Measurements from ENCODE around the gene VAC14.

Gene VAC14

GRCh38 chr16:70728150-70728549, 72.8 kb downstream of the VAC14 start:
- Histone ChIP-seq H3K36me3 (ENCODE audit: control insufficient read depth, insufficient read depth, low read length, severe bottlenecking) (peaks cover 9% of the 10 kb centered on the region), H3K4me3 (ENCODE audit: low read length) (no peak overlapping the region), H3K27me3 (replicated peaks; ENCODE audit: control insufficient read depth, insufficient read depth, low read length) (no peaks in the 10 kb centered on the region), H3K9ac (ENCODE audit: low read length) (no peak overlapping the region), H3K9me3 (ENCODE audit: control insufficient read depth, low read length) (no peaks in the 10 kb centered on the region), H3K4me1 (ENCODE audit: control insufficient read depth, insufficient read depth, low read length) (peaks cover 22% of the 10 kb centered on the region)
- no peak for DNase-seq (ENCODE audit: low read depth)

GRCh38 chr16:70726892-70727361, 74.0 kb downstream of the VAC14 start:
- Histone ChIP-seq H3K9ac (ENCODE audit: low read length) (peak overlapping the region; percentile 72), H3K27me3 (replicated peaks; ENCODE audit: control insufficient read depth, insufficient read depth, low read length) (no peaks in the 10 kb centered on the region), H3K9me3 (ENCODE audit: control insufficient read depth, low read length) (no peaks in the 10 kb centered on the region), H3K4me1 (ENCODE audit: control insufficient read depth, insufficient read depth, low read length) (peaks cover 22% of the 10 kb centered on the region), H3K36me3 (ENCODE audit: control insufficient read depth, insufficient read depth, low read length, severe bottlenecking) (peaks cover 9% of the 10 kb centered on the region), H3K4me3 (ENCODE audit: low read length) (no peak overlapping the region)
- no peak for DNase-seq (ENCODE audit: low read depth)

- H3K4me3 ChIP-seq (ENCODE audit: low read length): peak overlapping the region; percentile 3
- H3K27me3 ChIP-seq (replicated peaks; ENCODE audit: control insufficient read depth, insufficient read depth, low read length): no peaks in the 10 kb centered on the region
- peaks cover 22% of the 10 kb centered on the region for H3K4me1 ChIP-seq (ENCODE audit: control insufficient read depth, insufficient read depth, low read length)
- no peaks in the 10 kb centered on the region for H3K9me3 ChIP-seq (ENCODE audit: control insufficient read depth, low read length)
- H3K9ac ChIP-seq (ENCODE audit: low read length): peak overlapping the region; percentile 72
- DNase-seq (ENCODE audit: low read depth): no peak
- peaks cover 7% of the 10 kb centered on the region for H3K36me3 ChIP-seq (ENCODE audit: control insufficient read depth, insufficient read depth, low read length, severe bottlenecking)
Measured at GRCh38 chr16:70725912-70726828, 74.8 kb downstream of the VAC14 start.

- Histone ChIP-seq H3K27me3 (replicated peaks; ENCODE audit: control insufficient read depth, insufficient read depth, low read length) (no peaks in the 10 kb centered on the region), H3K4me1 (ENCODE audit: control insufficient read depth, insufficient read depth, low read length) (peaks cover 22% of the 10 kb centered on the region), H3K9me3 (ENCODE audit: control insufficient read depth, low read length) (no peaks in the 10 kb centered on the region), H3K36me3 (ENCODE audit: control insufficient read depth, insufficient read depth, low read length, severe bottlenecking) (no peaks in the 10 kb centered on the region), H3K4me3 (ENCODE audit: low read length) (peak overlapping the region; percentile 3), H3K9ac (ENCODE audit: low read length) (peak overlapping the region; percentile 72)
- no peak for DNase-seq (ENCODE audit: low read depth)
Measured at GRCh38 chr16:70725024-70725911, 75.7 kb downstream of the VAC14 start.

GRCh38 chr16:70724146-70725023, 76.6 kb downstream of the VAC14 start:
- Histone ChIP-seq H3K9me3 (ENCODE audit: control insufficient read depth, low read length) (peaks cover 3% of the 10 kb centered on the region), H3K4me1 (ENCODE audit: control insufficient read depth, insufficient read depth, low read length) (peaks cover 22% of the 10 kb centered on the region), H3K4me3 (ENCODE audit: low read length) (no peak overlapping the region), H3K27me3 (replicated peaks; ENCODE audit: control insufficient read depth, insufficient read depth, low read length) (no peaks in the 10 kb centered on the region), H3K9ac (ENCODE audit: low read length) (no peak overlapping the region), H3K36me3 (ENCODE audit: control insufficient read depth, insufficient read depth, low read length, severe bottlenecking) (no peaks in the 10 kb centered on the region)
- no peak for DNase-seq (ENCODE audit: low read depth)

- Histone ChIP-seq H3K9ac (ENCODE audit: low read length) (no peak overlapping the region), H3K9me3 (ENCODE audit: control insufficient read depth, low read length) (peaks cover 5% of the 10 kb centered on the region), H3K27me3 (replicated peaks; ENCODE audit: control insufficient read depth, insufficient read depth, low read length) (no peaks in the 10 kb centered on the region), H3K4me1 (ENCODE audit: control insufficient read depth, insufficient read depth, low read length) (peaks cover 24% of the 10 kb centered on the region), H3K4me3 (ENCODE audit: low read length) (no peak overlapping the region), H3K36me3 (ENCODE audit: control insufficient read depth, insufficient read depth, low read length, severe bottlenecking) (no peaks in the 10 kb centered on the region)
- DNase-seq (ENCODE audit: low read depth): no peak
Measured at GRCh38 chr16:70723740-70724145, 77.2 kb downstream of the VAC14 start.

GRCh38 chr16:70721202-70721963, 79.6 kb downstream of the VAC14 start:
- H3K36me3 ChIP-seq (ENCODE audit: control insufficient read depth, insufficient read depth, low read length, severe bottlenecking): no peaks in the 10 kb centered on the region
- H3K4me1 ChIP-seq (ENCODE audit: control insufficient read depth, insufficient read depth, low read length): peaks cover 21% of the 10 kb centered on the region
- H3K9ac ChIP-seq (ENCODE audit: low read length): no peak overlapping the region
- H3K4me3 ChIP-seq (ENCODE audit: low read length): no peak overlapping the region
- H3K9me3 ChIP-seq (ENCODE audit: control insufficient read depth, low read length): peaks cover 5% of the 10 kb centered on the region
- DNase-seq (ENCODE audit: low read depth): no peak
- H3K27me3 ChIP-seq (replicated peaks; ENCODE audit: control insufficient read depth, insufficient read depth, low read length): no peaks in the 10 kb centered on the region

GRCh38 chr16:70720425-70721201, 80.3 kb downstream of the VAC14 start:
- peaks cover 5% of the 10 kb centered on the region for H3K9me3 ChIP-seq (ENCODE audit: control insufficient read depth, low read length)
- no peak overlapping the region for H3K4me3 ChIP-seq (ENCODE audit: low read length)
- no peaks in the 10 kb centered on the region for H3K27me3 ChIP-seq (replicated peaks; ENCODE audit: control insufficient read depth, insufficient read depth, low read length)
- no peaks in the 10 kb centered on the region for H3K36me3 ChIP-seq (ENCODE audit: control insufficient read depth, insufficient read depth, low read length, severe bottlenecking)
- no peak for DNase-seq (ENCODE audit: low read depth)
- no peak overlapping the region for H3K9ac ChIP-seq (ENCODE audit: low read length)
- peaks cover 15% of the 10 kb centered on the region for H3K4me1 ChIP-seq (ENCODE audit: control insufficient read depth, insufficient read depth, low read length)

- no peak overlapping the region for H3K4me3 ChIP-seq (ENCODE audit: low read length)
- no peak overlapping the region for H3K9ac ChIP-seq (ENCODE audit: low read length)
- DNase-seq (ENCODE audit: low read depth): no peak
- peaks cover 21% of the 10 kb centered on the region for H3K4me1 ChIP-seq (ENCODE audit: control insufficient read depth, insufficient read depth, low read length)
- no peaks in the 10 kb centered on the region for H3K36me3 ChIP-seq (ENCODE audit: control insufficient read depth, insufficient read depth, low read length, severe bottlenecking)
- no peaks in the 10 kb centered on the region for H3K27me3 ChIP-seq (replicated peaks; ENCODE audit: control insufficient read depth, insufficient read depth, low read length)
- peaks cover 5% of the 10 kb centered on the region for H3K9me3 ChIP-seq (ENCODE audit: control insufficient read depth, low read length)
Measured at GRCh38 chr16:70717065-70717464, 83.9 kb downstream of the VAC14 start.
